Raji (cell line): ENCODE results near the gene KCNK3.

Source experiments
- POLR2A ChIP-seq: IDR thresholded peaks from 2 replicates; pipeline ENCODE4 v1.6.1; 2011; ENCODE audit warnings: low read depth, low read length, control low read depth; ENCODE audit not compliant: insufficient read depth

The KCNK3 gene

DNA sequence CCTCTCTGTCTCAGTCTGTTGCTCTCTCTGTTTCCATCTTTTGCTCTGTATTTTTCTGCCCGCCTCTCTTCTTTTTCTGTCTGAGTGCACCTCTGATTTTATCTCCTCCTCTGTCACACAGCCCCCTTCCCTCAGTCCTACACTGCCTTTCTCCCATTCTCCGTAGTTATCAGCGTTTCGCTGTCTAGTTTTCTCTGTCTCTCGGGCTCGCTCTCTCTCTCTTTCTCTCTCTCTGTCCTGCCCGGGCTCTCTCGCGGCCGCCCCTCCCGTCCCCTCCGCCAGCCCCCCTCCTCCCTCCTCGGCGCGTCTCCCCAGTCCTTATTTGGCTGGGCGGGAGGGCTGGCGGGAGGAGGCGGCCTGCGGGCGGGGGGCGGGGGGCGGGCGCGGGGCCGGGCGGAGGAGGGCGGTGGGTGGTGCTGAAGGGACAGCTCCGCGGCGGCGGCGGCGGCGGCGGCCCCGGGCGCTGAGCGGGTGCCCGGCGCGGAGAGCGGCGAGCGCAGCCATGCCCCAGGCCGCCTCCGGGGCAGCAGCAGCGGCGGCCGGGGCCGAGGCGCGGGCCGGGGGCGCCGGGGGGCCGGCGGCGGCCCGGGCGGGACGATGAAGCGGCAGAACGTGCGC, at the start of gene KCNK3:
TSS of gene KCNK3 (plus strand) at position 444 of the 618 bp plus-strand sequence. CDS start at position 598, 154 bp downstream.
- TF ChIP-seq POLR2A: no peak

DNA sequence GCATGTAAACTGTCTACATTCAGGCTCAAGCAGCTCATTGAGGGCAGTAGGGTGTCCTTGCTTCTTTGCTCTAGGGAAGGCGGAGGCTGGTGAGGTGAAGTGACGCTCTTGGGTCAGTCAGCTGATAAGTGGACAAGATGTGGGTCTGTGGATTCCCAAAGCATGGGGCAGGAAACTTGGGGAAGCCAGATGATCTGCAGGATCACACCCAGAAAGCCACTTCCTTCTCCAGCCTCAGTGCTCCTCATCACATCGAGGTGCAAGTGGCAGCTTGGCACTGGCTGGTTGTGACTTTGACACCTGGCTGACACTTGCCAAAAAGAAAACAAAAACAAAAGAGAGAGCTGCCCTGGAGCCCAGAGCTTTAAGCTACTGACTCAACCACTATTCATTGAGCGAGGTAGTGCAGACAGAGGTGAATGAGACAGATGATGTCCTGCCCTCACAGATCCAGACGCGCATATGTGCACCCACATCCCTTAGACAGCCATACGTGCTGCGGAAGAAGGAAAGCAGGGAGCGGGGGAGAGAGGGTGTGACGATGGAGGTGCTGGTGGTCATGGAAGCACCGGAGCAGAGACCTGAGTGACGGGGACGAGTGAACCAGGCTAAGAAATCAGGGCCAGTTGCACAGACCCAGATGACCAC, 48.2 kb upstream of the KCNK3 start:
- no peak for TF ChIP-seq POLR2A

DNA sequence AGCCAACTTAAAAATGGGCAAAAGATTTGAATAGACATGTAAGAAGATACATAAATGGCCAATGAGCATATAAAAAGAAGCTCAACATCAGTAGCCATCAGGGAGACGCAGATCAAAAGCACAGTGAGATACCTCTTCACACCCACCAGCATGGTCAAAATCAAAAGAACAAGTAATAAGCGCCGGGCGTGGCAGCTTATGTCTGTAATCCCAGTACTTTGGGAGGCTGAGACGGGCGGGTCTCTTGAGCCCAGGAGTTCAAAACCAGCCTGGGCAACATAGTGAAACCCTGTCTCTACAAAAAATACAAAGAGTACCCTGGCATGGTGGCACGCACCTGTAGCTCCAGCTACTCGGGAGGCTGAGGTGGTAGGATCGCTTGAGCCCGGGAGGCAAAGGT, 46.8 kb upstream of the KCNK3 start:
- TF ChIP-seq POLR2A: no peak

DNA sequence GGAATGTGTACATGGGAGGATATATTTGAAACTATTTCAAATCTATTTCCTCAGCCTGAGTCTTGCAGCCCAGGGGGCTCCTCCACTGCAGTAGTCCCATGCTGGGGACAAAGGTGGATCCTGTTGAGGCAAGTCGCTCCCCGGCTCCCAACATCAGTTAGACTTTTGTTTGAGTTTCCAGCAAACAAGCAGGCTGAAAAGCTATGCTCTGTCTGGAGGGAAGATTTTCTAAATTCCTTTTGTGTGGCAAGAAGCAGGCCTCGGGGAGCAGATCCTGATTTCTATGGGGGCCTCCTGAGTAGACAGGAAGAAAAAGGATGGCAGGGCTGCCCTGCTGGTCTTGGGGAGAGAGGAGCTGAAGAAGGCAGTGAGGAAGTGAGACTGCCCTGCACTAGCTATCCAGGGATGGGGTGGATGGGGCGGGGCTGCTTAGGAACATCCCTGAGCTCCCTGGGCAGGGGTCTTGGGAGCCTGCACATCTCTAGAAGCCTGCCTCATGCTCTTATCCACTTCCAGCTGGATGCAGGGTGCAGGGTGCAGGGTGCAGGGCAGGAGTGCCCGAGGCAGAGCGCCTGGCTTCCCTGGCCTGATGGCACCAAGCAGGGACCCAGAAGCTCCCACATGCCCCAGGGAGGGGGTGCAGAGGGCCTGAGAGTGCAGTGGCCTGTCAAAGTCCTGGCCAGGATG, 45.4 kb upstream of the KCNK3 start:
- no peak for TF ChIP-seq POLR2A

DNA sequence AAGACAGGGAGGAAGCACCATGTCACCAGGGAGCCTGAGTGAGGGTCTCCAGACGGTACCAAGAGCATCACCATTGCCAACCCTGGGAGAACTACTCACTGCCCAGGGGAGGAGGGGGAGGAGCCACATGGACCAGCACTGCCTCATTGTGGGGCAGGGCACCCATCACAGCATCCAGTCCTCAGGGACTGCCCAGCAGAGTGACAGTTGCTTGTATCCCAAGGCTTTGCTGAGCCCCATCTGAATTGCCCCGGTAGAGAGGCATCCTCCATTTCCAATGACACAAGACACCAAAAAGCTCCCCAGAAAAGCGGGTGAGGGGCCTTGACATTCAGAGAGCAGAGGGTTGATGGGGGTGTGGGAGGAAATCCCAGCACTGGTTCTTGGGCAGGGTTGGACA, 44.5 kb upstream of the KCNK3 start:
- no peak for TF ChIP-seq POLR2A

DNA sequence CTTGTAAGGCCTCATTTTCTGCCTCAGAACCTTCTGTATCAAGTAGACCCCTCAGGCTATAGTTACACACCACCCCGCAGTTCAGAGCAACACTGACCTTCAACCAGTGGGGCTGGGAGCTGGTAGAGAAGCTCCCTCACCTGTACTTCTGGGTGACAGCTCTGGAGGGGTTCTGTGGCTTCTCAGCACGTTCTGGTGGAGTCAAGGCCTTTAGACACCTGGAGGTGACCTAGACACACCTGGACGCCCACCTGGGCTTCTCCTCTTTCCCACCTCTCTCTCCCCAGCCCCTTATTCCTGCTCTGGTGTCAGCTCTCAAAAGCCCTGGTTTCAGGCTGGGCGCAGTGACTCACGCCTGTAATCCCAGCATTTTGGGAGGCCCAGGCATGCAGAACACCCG, 44.0 kb upstream of the KCNK3 start:
- no peak for TF ChIP-seq POLR2A

DNA sequence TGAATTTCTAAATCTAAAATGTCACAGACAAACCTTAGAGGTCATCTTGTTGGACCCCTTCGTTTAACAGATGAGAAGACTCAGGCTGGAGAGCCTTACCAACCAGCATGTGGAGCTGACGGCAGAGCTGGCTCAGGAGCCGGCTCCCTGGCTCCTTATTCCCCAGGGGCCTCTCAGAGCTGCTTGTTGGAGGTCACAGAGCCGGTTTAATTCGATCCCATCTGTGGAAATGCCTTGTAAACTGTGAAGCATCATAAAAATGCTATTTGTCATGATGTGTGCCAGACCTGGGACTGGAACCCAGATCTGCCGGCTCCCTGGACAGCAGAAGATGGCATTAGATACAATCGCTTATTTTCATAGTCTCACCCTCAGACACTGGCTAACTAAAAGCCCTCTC, 43.2 kb upstream of the KCNK3 start:
- no peak for TF ChIP-seq POLR2A

DNA sequence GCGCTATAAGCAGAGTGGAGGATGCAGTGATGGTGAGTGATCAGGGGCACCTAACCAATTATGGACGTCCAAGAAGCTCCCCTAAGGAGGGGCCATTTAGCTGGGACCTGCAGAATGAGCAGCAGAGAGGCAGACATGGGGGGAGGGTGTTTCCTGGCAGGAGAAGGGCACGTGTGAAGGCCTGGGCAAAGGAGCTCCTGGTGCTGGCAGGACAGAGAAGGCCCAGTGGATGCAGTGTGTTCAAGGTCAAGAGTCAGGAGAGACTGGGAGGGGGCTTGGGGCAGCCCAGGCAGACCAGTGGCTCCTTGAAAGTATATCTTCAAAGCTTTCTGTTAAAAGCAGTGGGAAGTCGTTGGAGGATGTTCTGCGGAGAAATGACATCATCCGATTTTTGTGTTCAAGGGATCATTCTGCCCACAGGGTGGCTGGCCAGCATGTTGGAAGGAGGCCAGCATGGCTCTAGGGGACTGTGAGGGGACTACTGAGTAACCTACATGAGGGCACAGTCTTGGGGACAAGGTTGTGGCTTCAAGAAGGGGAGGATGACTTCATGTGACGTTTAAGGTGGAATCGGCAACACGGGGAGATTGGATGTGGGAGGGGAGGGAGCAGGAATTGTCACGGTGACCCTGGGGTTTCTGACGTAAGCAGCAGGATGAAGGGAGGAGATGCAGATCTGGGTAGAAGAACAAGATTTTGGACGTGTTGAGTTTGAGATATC, 42.4 kb upstream of the KCNK3 start:
- no peak for TF ChIP-seq POLR2A

DNA sequence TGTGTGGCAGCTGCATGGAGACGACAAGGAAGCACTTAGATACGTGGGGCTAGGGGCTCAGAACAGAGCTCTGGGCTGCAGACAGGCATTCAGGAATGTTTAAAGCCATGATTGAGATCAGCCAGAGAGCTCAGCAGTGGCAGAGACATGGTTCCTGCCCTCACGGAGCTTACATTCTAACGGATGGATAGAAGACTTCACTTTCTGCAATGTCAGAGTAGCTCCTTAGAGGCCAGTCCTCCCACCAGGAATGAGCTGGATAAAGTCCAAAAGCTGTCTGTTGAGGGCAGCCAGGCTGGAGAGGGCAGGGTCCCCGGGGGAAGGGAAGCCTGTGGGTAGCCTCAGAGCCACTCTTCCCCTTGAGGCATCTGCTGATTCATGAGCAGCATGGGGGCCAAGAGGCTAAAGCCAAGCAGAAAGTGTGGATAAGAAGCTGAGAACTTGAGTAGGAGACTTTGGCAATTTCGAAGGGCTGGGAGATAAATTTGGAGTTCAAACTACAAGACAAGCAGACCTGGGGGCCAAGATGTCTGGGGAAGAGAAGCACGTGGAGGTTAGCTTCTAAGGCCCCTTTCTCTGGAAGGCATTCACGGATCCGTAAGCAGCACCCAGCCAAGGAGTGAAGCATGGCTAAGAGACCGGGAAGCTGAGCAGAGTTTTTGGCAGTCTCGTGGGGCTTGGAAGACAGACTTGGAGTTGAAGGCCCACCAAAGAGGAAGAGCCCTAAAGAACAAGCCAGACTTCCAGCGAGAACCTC, 41.6 kb upstream of the KCNK3 start:
- TF ChIP-seq POLR2A: no peak

DNA sequence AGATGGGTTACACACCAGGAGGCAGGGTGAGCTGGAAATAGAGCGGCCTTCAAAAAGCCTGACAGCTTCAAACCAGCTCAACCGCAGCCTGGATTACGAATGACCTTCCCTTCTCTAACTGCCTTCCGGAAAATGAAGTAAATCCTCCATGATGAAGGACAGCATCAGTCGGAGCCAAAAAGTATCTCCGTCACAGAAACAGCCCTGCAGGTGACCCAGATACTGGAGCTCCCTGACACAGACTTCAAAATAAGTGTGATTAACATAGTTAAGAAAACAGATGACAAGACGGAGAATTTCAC, 41.1 kb upstream of the KCNK3 start:
- no peak for TF ChIP-seq POLR2A

DNA sequence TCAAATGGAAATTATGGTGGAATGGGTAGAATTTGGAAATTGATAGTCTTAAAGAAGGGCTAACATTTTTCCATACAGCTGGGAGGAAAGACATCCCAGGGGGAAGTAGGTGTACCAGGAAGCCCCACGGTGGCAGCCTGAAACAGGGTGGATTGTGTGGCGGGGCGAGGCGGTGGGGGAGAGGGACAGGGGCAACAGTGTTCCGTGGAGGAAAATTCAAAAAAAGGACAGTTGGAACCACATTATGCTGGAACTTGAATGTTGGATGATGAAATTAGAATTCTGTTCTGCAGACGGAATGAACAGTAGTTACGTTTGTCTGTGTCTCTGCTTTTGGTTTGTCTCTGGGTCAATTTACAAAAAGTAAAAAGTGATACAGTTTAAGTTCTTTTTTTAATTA, 40.7 kb upstream of the KCNK3 start:
- no peak for TF ChIP-seq POLR2A

DNA sequence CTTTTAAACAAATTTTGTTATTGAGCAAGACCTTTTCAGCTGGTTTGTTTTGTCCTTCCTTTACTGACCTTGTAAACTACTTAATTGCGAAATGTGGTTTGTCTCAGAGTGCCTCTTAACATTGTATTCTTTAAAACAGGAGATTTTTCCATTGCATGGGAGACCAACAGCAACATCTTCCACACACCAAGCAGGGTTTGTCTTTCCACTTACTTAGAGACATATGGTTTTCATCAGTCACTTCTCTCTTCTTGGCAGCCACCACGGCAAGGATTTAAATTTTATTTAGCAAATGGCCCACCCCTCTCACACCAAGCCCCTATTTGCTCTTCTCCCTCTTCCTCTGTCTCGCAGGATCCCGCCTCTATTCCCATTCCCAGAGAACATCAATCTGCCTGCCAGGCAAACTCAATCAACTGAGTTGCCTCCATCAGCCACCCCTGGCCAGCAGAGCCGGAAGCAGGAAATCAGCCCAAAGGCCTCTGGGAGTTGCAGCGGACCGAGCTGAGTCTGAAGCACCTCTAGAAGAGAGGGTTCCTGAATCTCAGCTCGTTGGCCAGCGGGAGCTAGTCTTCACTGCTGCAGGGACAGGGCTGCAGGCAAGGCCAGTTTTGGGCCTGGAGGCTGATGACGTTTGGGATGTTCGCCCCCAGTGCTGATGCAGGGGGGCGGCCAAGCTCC, 40.0 kb upstream of the KCNK3 start:
- TF ChIP-seq POLR2A: no peak

DNA sequence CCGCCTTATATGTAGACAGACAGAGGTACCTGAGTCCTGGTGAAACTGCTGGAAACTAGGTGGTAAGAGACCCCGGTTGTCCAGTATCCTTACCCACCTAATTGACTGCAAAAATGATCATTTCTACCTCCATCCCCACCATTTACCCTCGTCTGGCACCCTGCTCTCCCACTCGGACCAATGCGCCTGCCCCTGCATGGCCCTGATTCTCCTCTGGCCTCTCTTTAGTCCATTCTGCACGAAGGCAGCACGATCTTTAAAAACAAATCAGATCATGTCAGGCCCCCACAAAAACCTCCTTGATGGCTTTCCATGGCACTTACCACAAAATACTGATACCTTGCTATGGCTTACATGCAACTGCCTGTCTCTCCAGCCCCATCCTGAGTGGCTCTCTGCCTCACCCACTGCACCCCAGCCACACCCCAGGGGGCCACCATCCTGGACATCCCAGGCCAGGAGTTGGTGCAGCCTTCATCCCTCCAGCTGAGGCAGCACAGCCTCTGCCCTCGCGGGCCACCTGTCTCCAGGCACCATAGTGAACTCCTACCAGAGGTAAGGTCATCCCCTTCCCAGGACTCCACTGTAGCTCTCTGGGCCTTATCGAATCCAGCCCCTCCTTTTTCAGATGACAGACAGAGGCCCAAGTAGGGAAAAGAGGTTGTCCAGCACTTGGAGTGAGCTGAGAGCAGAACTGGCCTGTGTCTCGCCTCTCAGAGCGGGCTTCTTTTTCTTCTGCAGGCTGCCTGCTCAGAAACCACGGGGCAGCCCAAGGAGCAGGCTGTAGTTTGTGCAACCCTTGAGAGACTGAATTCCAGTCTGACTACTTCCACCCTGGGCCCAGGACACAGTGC, 39.1 kb upstream of the KCNK3 start:
- TF ChIP-seq POLR2A: no peak

DNA sequence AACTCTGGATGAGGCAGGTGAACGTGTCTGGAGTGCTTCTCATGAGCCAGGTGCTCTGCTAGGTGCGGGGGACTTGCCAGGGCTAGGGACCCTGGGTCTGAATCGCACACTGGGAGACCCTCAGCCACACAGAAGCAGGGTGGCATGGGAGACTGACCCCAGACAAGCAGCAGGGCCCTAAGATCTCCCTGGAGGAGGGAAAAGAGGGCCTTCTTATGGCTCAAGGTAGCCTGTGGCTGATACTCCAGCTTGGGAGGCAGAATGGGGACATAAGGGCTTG, 38.5 kb upstream of the KCNK3 start:
- no peak for TF ChIP-seq POLR2A
